Activated CD4-positive, alpha-beta T cell treated with anti-CD3 and anti-CD28 coated beads, Interleukin-2, Interleukin-6, amounts not matched to agents 100 ng/mL and 50 ng/mL, durations not matched to agents 16 hours and 8 hours (primary cell): ENCODE measurements around the gene PPP1CA.
A peak's percentile ranks its signal among the peaks of the same experiment; 100 is the strongest.

ENCODE experiments used
- DNase-seq: peaks from one replicate; pipeline ENCODE4 v3.0.0-alpha.2; 2020

PPP1CA gene

GRCh38 chr11:67366961-67367760 is 34.5 kb downstream of the PPP1CA start:
- no peak for DNase-seq

GRCh38 chr11:67366546-67366945 is 35.1 kb downstream of the PPP1CA start:
- DNase-seq = no peak

GRCh38 chr11:67365736-67366444 is 35.8 kb downstream of the PPP1CA start:
- no peak for DNase-seq

GRCh38 chr11:67364783-67365722 is 36.6 kb downstream of the PPP1CA start:
- no peak for DNase-seq

- DNase-seq = no peak
Measured at GRCh38 chr11:67364169-67364568, 37.5 kb downstream of the PPP1CA start.

- no peak for DNase-seq
Measured at GRCh38 chr11:67357831-67358670, 43.6 kb downstream of the PPP1CA start.

- DNase-seq = peak; percentile 85
Measured at GRCh38 chr11:67356864-67357561, 44.6 kb downstream of the PPP1CA start.

GRCh38 chr11:67356387-67356863 is 45.2 kb downstream of the PPP1CA start:
- DNase-seq = no peak

- DNase-seq = no peak
Measured at GRCh38 chr11:67355794-67356386, 45.8 kb downstream of the PPP1CA start.

- no peak for DNase-seq
Measured at GRCh38 chr11:67355023-67355793, 46.5 kb downstream of the PPP1CA start.

GRCh38 chr11:67354075-67355022 is 47.3 kb downstream of the PPP1CA start:
- DNase-seq = no peak

- DNase-seq = peak; percentile 97
Measured at GRCh38 chr11:67353317-67354074, 48.2 kb downstream of the PPP1CA start, which contains the start of gene POLD4. TSS of gene POLD4 (minus strand) at chr11:67353546. CDS start at chr11:67353399, 147 bp downstream.

- peak; percentile 51 for DNase-seq
Measured at GRCh38 chr11:67352546-67353316, 48.9 kb downstream of the PPP1CA start.

GRCh38 chr11:67351275-67352005 is 50.2 kb downstream of the PPP1CA start:
- DNase-seq = peak; percentile 77

GRCh38 chr11:67349928-67350465 is 51.7 kb downstream of the PPP1CA start:
- no peak for DNase-seq

GRCh38 chr11:67349457-67349856 is 52.2 kb downstream of the PPP1CA start:
- no peak for DNase-seq
